Subcutaneous abdominal adipose tissue (tissue), 5 donors: ENCODE results near the gene UBE2O.

Experiments
- H3K27ac ChIP-seq: one replicate; pipeline ENCODE4 v1.7.0; 2013; ENCODE audit warnings: low read depth, mild to moderate bottlenecking, inconsistent platforms, low read length, moderate library complexity
- H3K27me3 ChIP-seq, 5 donors: one replicate each; pipeline ENCODE4 v1.7.0; 2013; ENCODE audit warnings: low read length in 5 of 5, inconsistent platforms in 1 of 5; ENCODE audit not compliant: control insufficient read depth in 5 of 5, insufficient read depth in 4 of 5
- H3K36me3 ChIP-seq, 5 donors: one replicate each; pipeline ENCODE4 v1.7.0; 2013; ENCODE audit warnings: low read length in 5 of 5; ENCODE audit not compliant: control insufficient read depth in 5 of 5, insufficient read depth in 5 of 5
- H3K4me1 ChIP-seq, 5 donors: one replicate each; pipeline ENCODE4 v1.7.0; 2013; ENCODE audit warnings: low read length in 5 of 5, mild to moderate bottlenecking in 3 of 5, moderate library complexity in 1 of 5; ENCODE audit not compliant: control insufficient read depth in 5 of 5, insufficient read depth in 5 of 5
- H3K4me3 ChIP-seq, 5 donors: one replicate each; pipeline ENCODE4 v1.7.0; 2013; ENCODE audit warnings: low read length in 5 of 5, low read depth in 1 of 5
- H3K9ac ChIP-seq, 5 donors: one replicate each; pipeline ENCODE4 v1.7.0; 2013; ENCODE audit warnings: low read length in 5 of 5, mild to moderate bottlenecking in 4 of 5, moderate library complexity in 3 of 5
- H3K9me3 ChIP-seq, 5 donors: one replicate each; pipeline ENCODE4 v1.7.0; 2013; ENCODE audit warnings: low read length in 5 of 5; ENCODE audit not compliant: control insufficient read depth in 5 of 5
- donor health status: healthy.
- donor health status: healthy.
- donor health status: healthy.
- donor health status: healthy.
- donor health status: healthy.

Gene UBE2O

DNA sequence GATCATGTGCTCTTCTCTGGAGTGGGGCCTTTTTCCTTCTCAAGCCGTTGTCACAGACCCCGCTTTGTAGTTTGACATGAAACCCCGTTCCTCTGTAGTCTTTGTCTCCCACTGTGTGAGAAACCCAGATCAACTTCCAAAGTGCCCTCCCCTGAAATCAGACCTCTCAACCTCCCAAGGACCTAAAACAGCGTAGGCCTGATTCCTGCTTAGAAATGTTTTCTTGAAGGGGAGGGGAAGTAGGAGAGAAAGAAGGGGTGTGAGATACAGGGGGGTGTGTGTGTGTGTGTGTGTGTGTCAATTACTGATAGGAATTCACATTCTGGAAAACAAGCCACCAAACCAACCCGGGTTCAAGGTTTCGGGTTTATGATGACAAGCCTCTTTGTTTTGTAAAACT lies 1.4 kb downstream of the UBE2O start:
- Histone ChIP-seq H3K9me3 (no peaks in the 10 kb centered on the region), H3K27ac (no peak overlapping the region), H3K36me3 (no peaks in the 10 kb centered on the region), H3K4me1 (peaks cover 0 to 18% (median 15%) of the 10 kb centered on the region in 5 donors), H3K27me3 (no peaks in the 10 kb centered on the region), H3K9ac (peak overlapping the region in 2 of 5 donors; percentile 20 to 42), H3K4me3 (peak overlapping the region in 1 of 5 donors; percentile 73)

DNA sequence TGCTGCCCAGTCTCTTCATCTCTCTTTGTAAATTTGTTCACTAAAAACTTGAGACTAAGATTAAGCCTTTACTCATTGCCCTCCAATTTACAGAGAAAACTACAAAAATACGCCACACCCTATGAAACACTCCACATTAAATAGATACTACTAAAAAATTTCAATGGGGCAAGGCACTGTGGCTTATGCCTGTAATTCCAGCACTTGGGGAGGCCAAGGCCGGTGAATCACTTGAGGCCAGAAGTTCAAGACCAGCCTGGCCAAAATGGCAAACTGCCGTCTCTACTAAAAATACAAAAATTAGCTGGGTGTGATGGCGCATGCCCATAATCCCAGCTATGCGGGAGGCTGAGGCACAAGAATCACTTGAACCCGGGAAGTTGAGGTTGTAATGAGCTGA lies 3.8 kb downstream of the UBE2O start:
- Histone ChIP-seq H3K36me3 (no peaks in the 10 kb centered on the region), H3K9me3 (no peaks in the 10 kb centered on the region), H3K4me1 (peaks cover 0 to 31% (median 24%) of the 10 kb centered on the region in 5 donors), H3K9ac (no peak overlapping the region), H3K27me3 (no peaks in the 10 kb centered on the region), H3K27ac (no peak overlapping the region), H3K4me3 (no peak overlapping the region)

DNA sequence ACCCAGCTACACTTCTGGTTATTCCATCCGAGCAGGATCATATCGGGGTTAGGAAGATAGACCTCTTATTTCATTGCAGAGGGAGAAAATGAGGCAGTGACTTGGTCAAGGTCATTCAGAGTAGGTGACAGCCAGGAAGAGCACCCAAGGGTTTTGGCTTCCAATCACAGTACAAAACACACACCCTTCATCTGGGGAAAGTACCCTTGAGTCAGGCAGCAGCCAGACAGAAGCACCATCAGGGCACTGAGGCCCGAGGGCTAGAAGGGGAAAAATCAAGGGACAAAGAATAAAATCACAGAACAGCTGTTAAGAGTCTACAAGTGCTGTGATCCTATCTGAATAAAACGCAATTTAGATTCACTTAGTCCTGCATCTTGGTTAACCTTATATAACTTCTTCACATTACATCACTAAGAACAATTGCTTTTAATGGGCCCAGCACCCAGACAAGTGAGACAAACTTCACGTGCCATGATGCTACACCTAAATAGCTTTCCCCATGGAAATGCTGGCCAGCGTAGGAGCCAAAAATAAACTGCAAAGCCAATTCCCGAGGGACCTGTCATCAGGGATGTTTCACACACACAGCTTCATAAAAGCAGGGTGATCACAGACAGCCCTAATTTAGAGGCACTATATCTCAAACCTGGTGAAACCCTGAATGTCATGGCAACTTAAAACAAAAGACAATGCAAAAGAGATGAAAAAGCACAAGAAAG lies 4.9 kb downstream of the UBE2O start:
- Histone ChIP-seq H3K27me3 (no peaks in the 10 kb centered on the region), H3K36me3 (no peaks in the 10 kb centered on the region), H3K9ac (no peak overlapping the region), H3K27ac (no peak overlapping the region), H3K4me1 (peaks cover 0 to 31% (median 24%) of the 10 kb centered on the region in 5 donors), H3K9me3 (no peaks in the 10 kb centered on the region), H3K4me3 (no peak overlapping the region)

- Histone ChIP-seq H3K4me1 (peaks cover 0 to 22% (median 16%) of the 10 kb centered on the region in 5 donors), H3K9me3 (no peaks in the 10 kb centered on the region), H3K4me3 (no peak overlapping the region), H3K36me3 (no peaks in the 10 kb centered on the region), H3K9ac (no peak overlapping the region), H3K27me3 (no peaks in the 10 kb centered on the region), H3K27ac (no peak overlapping the region)
These were observed 6.3 kb downstream of the UBE2O start for GRCh38 chr17:76446449-76447231.

GRCh38 chr17:76445697-76446448 lies 7.1 kb downstream of the UBE2O start:
- no peak overlapping the region for H3K9ac ChIP-seq
- peaks cover 0 to 17% (median 14%) of the 10 kb centered on the region in 5 donors for H3K4me1 ChIP-seq
- no peak overlapping the region for H3K27ac ChIP-seq
- H3K4me3 ChIP-seq = no peak overlapping the region
- H3K9me3 ChIP-seq = no peaks in the 10 kb centered on the region
- no peaks in the 10 kb centered on the region for H3K36me3 ChIP-seq
- no peaks in the 10 kb centered on the region for H3K27me3 ChIP-seq

DNA sequence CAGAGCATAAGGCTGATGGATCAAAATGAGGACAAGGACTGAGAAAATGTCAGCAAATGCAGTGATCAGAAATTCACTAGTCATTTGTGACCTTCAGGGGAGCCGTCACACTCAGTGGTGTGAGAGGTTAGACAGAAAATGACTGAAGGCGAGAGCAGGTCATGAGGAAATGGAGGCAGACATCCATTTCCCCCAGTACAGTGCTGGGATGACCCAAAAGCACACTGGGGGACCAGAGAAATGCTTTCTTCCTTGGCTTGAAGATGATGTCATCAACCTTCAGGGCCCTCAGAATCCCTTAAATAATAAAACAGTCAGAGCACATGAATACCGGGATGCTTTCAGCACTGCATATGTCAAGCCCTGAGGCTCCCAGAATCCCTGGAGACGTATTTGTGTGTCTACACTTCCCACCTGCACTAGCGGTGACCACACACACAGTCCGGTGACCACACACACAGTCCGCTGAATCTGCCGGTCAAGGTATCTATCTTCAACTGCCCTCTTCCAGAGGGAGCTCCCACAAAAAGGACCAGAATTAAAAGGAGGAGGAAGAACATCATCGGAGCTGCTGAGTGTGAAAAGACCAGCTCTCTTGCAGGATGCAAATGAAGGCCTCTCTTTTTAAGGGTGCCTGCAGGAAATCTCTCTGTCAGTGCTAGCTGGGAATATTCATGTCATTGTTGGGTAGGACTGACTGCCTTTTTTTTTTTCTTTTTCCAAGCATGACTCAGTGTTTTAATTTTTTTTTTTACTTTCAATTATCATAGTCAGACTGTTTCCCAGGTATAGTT lies 8.2 kb downstream of the UBE2O start:
- Histone ChIP-seq H3K9ac (peak overlapping the region in 1 of 5 donors; percentile 5), H3K4me1 (peaks cover 0 to 17% (median 14%) of the 10 kb centered on the region in 5 donors), H3K9me3 (no peaks in the 10 kb centered on the region), H3K4me3 (no peak overlapping the region), H3K27me3 (no peaks in the 10 kb centered on the region), H3K27ac (no peak overlapping the region), H3K36me3 (no peaks in the 10 kb centered on the region)

GRCh38 chr17:76442341-76443338 lies 10.3 kb downstream of the UBE2O start:
- Histone ChIP-seq H3K36me3 (no peaks in the 10 kb centered on the region), H3K9me3 (no peaks in the 10 kb centered on the region), H3K4me1 (peaks cover 0 to 17% (median 14%) of the 10 kb centered on the region in 5 donors), H3K9ac (no peak overlapping the region), H3K4me3 (no peak overlapping the region), H3K27ac (no peak overlapping the region), H3K27me3 (no peaks in the 10 kb centered on the region)

GRCh38 chr17:76441686-76442340 lies 11.1 kb downstream of the UBE2O start:
- Histone ChIP-seq H3K4me1 (peaks cover 0 to 16% (median 13%) of the 10 kb centered on the region in 5 donors), H3K9ac (no peak overlapping the region), H3K27ac (no peak overlapping the region), H3K36me3 (no peaks in the 10 kb centered on the region), H3K4me3 (no peak overlapping the region), H3K27me3 (no peaks in the 10 kb centered on the region), H3K9me3 (no peaks in the 10 kb centered on the region)
